GM21576 (cell line): ENCODE results near the gene DSCAM.

Experiments used
- ATAC-seq: cut with Tn5 transposase; IDR thresholded peaks from one replicate; pipeline ENCODE4 v1.9.1; 2021; ENCODE audit warnings: mild to moderate bottlenecking, moderate library complexity; ENCODE audit not compliant: unreplicated experiment

Gene DSCAM

DNA sequence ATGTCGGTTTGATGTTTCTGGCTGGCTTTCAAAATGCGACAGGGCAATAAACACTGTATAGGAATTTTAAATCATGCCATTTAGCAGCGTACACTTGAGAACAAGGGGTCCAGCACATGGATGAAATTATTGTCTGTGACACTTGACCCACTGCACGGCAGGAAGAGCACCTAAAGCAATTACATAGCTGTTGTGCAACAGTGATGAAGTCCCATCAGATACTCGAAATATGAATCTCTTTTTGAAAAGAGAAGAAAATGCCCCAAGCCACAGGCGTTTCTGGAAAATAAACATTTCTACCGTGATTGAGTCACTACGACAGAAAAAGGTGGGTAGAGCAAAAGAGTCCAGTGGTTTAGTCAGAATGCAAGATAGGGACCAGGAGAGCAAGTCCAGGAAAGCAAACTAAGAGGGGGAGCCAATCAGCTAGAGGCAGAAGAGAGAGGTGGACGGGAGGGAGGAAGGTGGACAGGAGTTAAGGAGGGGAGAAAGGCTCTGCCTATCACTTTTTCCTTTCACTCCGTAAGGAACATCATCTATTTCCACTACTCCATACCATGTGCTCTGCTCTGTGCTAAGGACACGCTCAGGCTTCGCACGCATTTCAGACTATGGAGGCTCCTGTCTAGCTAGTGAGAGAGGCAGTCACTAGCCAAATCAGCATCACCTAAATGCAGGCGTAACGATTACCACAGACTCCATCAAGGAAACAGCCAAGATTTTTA lies 6.4 kb downstream of the DSCAM start:
- no peak for ATAC-seq

DNA sequence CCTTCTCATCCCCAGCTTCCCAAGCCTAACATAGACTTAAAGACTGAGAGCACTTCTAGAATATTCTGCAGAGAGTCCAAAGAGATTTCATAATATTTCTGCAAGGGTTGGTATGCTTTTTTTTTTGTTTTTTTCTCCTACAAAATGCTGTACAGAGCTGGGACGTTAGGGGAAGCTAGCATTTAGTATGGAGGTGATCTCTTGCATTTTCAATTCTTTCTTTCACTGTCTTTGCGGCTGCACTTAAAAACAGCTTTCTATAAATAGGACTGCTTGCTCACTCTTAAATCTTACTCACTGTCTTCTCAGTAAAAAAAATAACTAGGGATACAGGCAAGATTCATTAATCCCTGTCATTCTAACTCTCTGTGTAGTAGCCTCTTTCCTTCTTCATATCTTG lies 7.4 kb downstream of the DSCAM start:
- no peak for ATAC-seq

DNA sequence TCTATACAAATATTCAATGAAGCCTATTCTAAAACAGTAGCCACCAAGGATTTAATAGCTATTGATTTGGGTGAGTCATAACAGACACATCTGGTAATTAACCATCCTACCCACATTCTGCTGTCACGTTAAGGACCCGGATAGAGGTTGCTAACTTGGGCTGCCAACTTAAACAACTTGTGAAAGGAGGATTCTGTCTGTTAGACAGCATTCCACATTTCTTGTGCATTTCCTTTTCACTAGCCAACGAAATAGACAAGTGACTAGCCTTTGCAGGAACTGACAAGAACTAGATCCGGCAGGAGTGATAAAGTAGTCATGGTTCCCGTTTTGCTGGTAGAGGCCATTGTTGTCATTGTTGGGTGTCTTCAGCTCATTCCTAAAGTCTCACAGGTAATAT lies 9.5 kb downstream of the DSCAM start:
- no peak for ATAC-seq

DNA sequence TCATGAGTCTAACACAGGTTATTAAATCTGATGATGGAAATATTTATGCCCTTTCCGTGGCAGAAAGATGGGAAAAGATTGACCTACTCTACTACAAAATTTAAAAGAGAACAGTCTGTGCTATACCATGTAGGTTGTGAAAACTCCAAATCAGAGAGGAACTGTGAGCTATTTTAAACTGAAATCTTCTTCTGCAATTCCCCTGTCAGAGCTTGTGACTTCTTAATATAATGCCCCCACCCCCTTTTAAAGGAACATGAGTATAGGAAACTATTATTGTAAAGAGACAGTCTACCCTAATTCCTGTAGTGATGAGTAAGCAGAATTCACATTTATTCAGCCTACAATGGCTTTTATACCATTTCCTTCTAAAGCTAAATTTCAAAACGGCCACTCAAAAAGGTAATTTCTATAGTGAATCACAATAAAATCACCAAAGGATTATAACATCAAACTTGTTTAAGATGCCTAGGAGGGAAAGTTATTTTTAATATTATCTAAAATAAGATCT lies 11.7 kb downstream of the DSCAM start:
- no peak for ATAC-seq

DNA sequence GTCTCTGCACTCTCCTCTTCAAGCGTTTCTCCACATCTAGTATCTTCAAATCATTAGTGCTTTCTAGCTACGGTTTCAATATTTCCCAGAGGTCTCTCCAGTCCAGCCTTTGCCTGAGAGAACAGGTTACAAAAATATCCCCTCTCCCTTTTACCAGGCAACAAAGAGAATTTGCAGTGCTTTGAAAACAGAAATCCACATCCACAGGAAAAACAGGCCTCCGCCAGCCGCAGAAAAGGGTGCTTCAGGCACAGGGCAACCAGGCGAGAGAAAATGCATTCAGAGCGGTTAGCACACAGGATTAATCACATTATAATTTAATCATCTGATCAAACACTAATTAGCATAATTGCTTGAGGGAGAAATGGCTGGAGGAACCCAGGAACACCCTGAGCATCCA lies 13.8 kb downstream of the DSCAM start:
- no peak for ATAC-seq

DNA sequence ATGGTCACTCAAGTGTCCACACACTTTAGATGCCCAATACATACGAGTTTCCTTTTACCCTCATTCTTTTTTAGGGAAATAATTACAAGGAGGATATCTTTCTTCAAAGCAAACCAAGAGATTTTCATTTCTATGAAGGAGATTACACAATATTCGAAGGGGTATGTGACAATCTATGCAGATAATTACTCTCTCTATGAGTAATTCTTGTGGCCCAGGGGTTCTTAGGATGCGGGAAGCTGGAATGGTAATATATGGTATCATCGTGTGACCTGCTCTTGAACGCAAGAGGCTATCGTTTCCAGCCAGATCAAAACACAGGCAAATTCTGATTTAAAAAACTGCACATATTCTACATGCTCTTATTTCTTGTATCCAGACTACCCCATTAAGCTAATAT lies 14.6 kb downstream of the DSCAM start:
- no peak for ATAC-seq

DNA sequence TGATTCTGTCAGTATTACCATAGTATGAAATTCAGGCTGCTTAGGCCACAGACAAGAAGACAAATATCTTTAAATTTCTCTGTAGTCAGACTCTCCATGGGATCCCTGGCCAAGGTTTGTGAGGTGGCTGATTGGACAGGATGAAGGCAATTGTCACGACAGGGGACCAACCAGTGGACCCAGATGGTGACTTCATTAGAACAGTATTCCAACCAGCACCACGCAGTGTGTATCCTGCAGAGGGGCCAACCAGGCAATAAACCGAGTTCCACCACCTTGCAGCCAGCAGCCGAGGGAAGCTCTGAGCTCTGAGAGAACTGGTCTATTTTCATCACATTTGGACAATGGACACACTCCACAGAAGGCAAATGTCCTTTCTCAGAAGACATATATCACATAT lies 16.1 kb downstream of the DSCAM start:
- no peak for ATAC-seq

DNA sequence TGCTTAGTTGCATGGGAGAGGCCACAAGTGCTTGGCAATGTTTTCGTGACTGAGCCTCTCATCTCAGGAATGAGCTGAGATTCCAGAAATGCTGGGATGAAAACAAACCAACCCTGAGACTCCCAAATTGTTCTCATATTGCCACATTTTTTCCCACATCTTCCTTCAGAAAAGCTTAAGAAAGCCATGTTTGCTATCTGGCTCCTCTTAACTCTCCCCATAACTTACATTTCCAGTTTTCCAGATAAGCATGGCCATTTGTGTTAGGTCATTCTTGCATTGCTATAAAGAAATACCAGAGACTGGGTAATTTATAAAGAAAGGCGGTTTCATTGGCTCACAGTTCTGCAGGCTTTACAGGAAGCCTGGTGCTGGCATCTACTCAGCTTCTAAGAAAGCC lies 17.2 kb downstream of the DSCAM start:
- no peak for ATAC-seq

DNA sequence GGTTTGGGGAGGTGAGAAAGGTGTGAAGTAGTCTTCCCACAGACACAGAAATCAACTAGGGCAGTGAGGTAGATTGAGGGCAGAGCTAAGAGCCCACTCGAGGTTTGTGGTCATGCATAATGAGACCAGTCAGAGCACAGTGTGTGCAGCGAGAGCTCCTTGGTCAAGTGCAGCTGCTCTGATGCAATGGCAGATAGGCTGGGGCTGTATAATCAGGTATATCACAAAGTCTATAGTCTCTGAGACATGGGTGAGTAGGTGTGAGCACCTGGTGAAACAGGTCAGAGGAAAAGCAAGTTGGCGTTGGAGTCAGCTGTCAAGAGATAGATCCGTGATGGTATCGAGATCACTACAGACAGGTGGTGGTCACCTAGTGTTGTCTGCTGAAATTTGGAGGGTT lies 17.6 kb downstream of the DSCAM start:
- ATAC-seq, result no peak

DNA sequence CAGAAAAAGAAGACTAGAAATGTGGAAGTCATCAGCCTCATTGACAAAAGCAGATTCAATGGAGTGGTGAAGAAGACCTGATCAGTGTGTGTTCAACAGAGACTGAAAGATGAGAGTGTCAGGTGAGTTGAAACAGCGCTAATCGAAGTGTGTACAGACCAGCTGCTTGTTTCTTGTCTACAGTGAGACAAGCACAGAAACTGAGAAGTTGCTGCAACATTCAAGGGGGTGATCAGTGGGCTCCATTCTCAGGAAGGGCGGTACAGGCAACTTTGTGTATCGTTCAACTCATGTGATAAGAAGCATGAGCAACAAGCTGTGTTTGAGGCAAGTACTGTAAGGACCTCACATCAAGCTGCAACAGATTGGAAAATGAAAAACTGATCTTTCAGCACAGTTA lies 19.4 kb downstream of the DSCAM start:
- no peak for ATAC-seq

DNA sequence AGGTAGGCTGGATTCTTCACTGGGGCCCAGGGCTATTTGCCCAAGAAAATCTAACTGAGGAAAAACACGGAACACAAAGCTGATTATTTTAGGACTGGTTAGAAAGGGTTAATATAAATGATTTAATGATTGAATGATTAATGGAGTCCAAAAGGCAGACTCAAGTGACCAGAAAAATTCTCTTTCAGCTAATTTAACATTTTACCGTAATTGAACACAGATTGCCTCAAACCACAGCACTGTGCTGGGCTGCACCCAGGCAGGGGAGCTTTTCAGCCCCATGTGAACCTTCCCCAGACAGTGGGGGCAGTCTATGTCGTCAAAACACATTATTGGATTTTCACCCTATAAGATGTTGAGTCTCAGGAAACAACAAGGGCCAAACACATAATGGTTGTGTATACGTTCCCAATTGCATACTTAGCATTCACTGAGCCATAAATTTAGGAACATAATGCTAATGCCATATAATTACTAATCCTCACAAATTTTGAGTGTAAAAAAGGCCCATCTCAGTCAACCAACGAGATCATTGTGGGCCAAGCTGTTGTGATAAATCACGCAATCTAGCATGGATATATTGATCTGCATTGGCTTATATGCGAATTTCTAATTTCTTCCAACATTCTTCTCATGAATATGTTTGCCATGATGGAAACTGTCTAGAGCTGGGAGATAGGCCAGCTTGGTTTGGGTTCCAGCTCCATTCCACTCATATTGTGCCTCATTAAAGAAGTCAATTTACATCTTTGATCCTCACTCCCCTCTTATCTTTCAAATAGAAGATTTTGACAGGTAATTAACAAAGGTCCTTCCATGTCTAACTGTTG lies 27.7 kb downstream of the DSCAM start:
- ATAC-seq, result no peak

DNA sequence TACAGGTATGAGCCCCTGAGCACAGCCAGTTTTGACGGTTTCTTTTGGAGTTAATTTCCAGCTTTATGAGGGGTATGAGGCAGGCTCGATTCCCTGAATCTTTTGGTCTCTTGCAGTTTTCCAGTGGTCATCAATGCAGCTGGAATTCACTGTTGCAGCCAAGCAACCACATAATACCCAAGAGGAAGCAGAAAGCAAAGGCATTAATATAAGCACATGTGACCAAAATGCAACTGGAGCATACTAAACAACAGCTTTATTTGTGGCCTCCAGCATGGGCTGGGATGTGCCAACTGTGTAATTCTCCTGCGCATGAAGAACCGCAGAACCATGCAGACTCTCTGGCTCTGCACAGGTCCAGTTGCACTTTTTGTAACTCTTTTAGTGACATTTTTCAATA lies 33.0 kb downstream of the DSCAM start:
- no peak for ATAC-seq

DNA sequence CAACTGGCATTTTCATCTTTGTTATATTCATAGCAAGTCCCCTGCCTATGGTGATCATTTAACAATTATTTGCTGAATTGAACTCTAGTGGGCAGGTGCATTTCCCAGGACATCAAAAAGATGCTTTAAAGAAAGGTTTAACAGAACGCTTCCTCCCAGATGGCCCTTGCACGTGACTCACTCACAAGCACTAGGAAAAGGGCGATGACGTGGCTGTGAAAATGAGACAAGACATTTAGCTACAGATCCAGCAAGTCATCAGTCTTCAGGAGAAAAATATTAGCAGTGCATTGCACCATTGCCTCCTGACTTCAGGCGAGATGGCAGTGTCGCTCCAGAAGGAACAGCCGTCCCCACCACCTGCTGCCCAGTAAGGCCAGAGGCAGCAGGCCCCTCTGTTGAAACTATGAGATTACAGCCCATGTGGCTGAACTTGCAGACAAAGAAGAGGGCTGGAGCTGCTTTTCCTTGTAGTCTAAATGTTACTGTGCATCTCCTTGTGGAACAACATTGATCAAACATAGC lies 37.2 kb downstream of the DSCAM start:
- ATAC-seq, result no peak

DNA sequence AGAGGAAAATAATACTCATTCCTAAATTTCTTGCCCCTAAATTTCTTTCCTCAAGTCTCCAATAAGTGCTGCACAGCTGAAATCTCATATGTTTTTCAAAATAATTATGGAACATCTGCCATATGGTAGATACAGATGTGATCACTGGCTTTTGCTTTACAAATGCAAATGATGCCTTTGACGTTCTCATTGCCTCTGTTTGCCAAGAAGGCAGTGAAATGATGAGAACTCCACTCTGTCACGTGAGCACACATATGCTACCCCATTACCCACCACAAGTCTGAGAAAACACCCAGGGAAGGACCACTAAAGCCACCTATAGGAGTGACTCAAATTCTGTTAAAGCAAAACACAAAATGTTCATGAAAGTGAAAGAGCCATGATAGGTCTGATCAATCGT lies 43.9 kb downstream of the DSCAM start:
- no peak for ATAC-seq

DNA sequence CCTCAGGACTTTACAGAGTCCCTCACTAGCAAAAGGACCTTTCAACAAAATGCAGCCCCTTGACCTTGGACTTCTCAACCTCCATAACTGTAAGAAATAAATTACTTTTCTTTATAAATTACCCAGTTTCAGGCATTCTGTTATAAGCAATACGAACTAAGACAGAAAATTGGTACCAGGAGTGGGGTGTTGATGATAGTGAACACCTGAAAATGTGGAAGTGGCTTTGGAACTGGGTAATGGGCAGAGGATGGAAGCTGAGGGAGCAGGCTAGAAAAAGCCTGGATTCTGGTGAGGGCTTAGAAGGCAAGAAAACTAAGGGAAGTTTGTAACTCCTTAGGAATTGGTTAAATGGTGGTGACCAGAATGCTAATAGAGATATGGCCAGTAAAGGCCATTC lies 46.8 kb downstream of the DSCAM start:
- no peak for ATAC-seq

DNA sequence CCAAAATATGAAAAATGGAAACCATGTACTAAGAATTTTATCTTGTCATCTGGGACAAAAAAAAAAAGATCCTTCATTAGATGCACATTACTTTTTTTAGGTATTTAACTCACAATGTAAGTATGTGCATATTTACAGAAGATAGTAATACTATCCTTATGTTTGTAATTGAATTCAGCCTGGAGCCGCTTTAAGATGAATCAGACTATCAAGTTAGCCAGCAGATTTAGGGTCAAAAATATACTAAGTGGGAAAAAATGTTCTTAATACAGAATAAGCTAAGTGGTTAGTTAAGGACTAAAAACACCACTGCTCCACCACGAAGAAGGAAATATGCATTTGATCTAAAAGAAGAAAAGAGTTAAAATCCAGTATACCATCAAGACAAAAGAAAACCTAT lies 49.1 kb downstream of the DSCAM start:
- ATAC-seq, result no peak

DNA sequence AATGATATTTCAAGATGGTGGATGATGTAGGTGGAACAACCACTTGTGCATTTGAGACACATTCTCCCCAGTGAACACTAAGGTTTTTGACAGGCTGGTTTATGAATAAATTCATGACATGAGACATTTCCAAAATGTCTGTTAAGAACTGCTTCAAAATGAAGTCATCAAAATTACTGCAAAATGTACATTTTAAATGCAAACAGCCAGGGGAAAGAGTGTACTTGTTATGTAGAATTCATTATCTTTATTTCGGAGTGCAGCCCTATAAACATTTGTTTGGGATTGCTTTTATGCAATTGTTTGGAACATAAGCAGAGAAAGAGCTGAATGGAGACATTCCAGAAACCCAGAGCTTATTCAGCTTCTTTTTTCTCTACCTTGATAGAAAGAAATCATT lies 49.5 kb downstream of the DSCAM start:
- no peak for ATAC-seq

DNA sequence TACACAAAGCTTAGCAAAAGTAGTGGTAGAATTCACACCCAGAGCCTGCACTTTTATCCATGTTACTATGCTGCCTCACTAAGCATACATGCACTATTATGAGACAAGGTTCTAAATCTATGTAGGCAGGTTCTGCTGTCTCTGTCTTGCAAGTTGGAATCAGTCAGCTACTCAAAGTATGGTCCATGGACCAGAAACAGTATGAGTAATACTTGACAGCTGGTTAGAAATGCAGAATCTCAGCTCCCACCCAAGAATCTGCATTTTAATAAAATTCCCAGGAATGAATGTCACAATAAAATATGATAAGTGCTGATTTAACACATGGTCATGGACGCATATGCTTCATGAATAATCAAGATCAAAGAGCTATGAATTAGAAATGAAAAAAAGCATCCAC lies 50.5 kb downstream of the DSCAM start:
- ATAC-seq, result no peak

DNA sequence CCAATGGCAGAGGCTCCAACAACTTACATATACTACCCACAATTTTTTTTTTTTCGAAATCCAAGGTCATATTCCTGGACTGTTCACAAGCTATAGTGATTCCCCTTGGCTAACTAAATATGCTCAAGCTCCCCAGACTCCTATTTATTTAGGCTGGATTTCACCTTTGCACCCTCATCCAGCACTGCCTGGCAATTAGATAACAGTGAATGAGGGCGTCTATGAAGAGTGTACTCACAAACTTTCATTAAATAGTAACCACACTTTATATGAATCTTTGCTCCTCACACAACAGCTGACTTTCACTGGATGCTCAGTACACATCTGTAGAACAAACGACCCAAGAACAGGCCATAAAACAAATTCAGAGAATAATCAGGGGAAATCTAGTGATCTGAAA lies 51.6 kb downstream of the DSCAM start:
- ATAC-seq, result no peak

DNA sequence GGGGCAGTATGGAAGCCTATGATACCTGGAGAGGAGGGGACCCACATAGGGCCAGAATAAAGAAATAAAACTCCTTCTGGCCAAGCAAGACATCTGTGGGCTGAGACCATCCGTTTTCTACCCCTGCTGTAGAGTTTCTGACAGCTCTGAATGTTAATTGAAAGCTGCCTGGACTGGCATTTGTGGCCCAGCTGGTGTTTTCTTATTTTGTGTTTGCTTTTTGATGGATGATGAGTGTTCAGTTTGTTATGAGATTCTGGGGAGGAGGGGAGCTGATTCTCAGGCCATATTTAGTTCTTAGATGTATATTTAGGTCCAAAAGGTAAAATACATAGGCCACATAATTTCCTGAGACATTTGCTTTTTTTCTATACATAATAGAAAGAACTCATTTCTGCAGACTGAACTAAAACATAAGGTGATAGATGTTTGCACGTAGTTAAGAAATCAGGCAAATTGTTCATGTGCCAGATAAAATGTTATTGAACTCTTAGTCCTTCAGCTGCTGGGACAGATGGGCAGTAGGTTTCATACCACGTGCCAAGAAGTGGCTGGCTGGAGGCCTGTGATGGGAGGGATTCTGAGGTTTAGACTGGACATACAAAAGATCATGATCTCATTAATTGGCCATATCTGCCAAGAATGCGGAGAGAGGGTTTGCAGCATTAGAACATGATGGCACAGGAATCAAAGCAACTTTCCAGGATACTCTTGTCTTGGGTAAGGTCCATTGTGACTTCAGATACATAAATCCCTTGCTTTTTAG lies 54.1 kb downstream of the DSCAM start:
- ATAC-seq, result no peak

DNA sequence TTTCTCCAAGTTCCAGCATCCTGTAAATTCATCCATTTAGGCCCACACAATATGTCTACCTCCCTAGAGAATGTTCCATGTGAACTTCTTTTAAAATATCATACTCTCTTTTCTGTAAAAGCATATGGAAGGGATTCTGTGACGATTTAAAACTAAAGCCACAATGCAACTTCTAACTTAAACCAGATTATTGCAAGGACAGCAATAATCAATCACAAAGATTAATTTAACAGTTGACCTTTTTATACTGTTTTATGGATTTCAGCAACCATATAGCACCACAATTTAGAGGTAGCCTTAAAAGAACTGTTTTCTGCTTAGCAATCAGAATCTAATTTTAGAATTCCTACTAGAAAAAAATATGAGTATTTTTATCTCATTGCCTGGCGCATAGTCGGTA lies 58.3 kb downstream of the DSCAM start:
- no peak for ATAC-seq
